ENCODE measurements around the gene LARGE2. TPM values are rescaled to one million over a fixed set of nuclear protein-coding genes. Genes with fewer than 3 reads are reported as not detected.

The LARGE2 gene
- total RNA-seq, 4 donors from 2014 or later, result 27.2 to 47.4 (median 33.1) TPM

DNA sequence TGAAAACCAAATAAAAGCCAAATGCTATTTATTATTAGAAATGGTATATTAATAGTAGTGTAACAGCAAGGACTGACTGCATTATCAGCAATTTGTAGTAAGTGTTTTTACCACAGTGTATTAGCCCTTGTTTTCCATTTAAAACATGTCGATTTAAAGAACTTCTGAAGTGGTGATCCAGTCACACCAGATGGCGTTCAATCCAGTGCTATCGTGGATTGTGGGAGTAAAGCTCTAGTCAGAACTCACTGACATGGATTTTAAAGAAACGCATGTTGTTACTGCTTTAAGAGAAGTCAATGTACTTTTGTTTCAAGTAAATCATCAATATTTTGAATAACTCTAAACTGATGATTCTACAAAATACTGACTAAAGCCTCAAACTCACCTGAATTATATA lies 51.1 kb downstream of the LARGE2 start:
- no peak overlapping the region for H3K27ac ChIP-seq
- no peaks in the 10 kb centered on the region for H3K27me3 ChIP-seq
- H3K4me1 ChIP-seq, result no peaks in the 10 kb centered on the region
- TF ChIP-seq CTCF (IDR thresholded peaks at IDR 0.05) (no peak), POLR2AphosphoS5 (IDR thresholded peaks at IDR 0.05) (no peak), EP300 (IDR thresholded peaks at IDR 0.05) (no peak), POLR2A (IDR thresholded peaks at IDR 0.05) (no peak)
- H3K9me3 ChIP-seq, result no peaks in the 10 kb centered on the region
- H3K4me3 ChIP-seq, result no peak overlapping the region
- peaks cover 50% of the 10 kb centered on the region for H3K36me3 ChIP-seq
- no peak for DNase-seq (ENCODE audit: low spot score in 2 of 2)
- WGBS, result 91% methylated on average over 4 of the region's 4 CpGs

DNA sequence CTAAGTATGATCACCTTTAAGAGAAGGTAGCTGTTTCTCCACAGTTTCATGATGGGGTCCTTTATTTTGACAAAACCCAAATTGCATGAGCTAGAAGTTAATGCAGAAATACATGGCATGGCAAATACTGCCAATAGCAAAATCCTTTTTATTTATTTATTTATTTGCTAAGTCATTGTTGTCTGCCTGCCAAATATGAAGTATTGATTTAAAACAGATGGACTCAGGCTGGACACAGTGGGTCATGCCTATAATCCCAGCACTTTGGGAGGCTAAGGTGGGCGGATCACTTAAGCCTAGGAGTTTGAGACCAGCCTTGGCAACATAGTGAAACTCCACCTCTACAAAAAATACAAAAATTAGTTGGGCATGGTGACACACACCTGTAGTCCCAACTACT lies 52.4 kb downstream of the LARGE2 start:
- H3K27ac ChIP-seq, result no peak overlapping the region
- TF ChIP-seq EP300 (IDR thresholded peaks at IDR 0.05), result no peak
- no peak for TF ChIP-seq POLR2AphosphoS5 (IDR thresholded peaks at IDR 0.05)
- TF ChIP-seq POLR2A (IDR thresholded peaks at IDR 0.05), result no peak
- TF ChIP-seq CTCF (IDR thresholded peaks at IDR 0.05), result no peak
- no peaks in the 10 kb centered on the region for H3K4me1 ChIP-seq
- H3K9me3 ChIP-seq, result no peaks in the 10 kb centered on the region
- H3K4me3 ChIP-seq, result no peak overlapping the region
- H3K27me3 ChIP-seq, result no peaks in the 10 kb centered on the region
- peaks cover 52% of the 10 kb centered on the region for H3K36me3 ChIP-seq
- WGBS, result 95% methylated on average over 1 of the region's 1 CpG
- no peak for DNase-seq (ENCODE audit: low spot score in 2 of 2)

Other genes with a start within 250 kb of the LARGE2 start
- 10 to 100 TPM in 1 of 4 donors, 1 to 10 TPM in 3; 6.7 to 10.1 (median 8.8) TPM for gene SLC35C1, start 117.5 kb upstream of the LARGE2 start, total RNA-seq
- gene CRY2, start 75.2 kb upstream of the LARGE2 start, total RNA-seq, result 100 to 1,000 TPM in 1 of 4 donors, 10 to 100 TPM in 3; 86.1 to 141 (median 93.4) TPM
- gene MAPK8IP1, start 37.0 kb upstream of the LARGE2 start, total RNA-seq, result 1 to 10 TPM; 3.6 to 8.0 (median 4.5) TPM
- gene FREY1, start 15.4 kb upstream of the LARGE2 start, total RNA-seq, result 1 to 10 TPM in 3 of 4 donors, not detected in 1; 1.7 to 3.7 (median 1.7) TPM
- 10 to 100 TPM; 26.8 to 40.6 (median 35.3) TPM for gene PEX16, start 4.8 kb upstream of the LARGE2 start, total RNA-seq
- 10 to 100 TPM; 15.1 to 89.2 (median 26.6) TPM for gene PHF21A, start 198.8 kb downstream of the LARGE2 start, total RNA-seq

All from suprapubic skin (tissue), 4 donors.